ENCODE results near the gene PTPRR. TPM values are rescaled to one million over a fixed set of nuclear protein-coding genes. Genes with fewer than 3 reads are reported as not detected.

The PTPRR gene, protein sequence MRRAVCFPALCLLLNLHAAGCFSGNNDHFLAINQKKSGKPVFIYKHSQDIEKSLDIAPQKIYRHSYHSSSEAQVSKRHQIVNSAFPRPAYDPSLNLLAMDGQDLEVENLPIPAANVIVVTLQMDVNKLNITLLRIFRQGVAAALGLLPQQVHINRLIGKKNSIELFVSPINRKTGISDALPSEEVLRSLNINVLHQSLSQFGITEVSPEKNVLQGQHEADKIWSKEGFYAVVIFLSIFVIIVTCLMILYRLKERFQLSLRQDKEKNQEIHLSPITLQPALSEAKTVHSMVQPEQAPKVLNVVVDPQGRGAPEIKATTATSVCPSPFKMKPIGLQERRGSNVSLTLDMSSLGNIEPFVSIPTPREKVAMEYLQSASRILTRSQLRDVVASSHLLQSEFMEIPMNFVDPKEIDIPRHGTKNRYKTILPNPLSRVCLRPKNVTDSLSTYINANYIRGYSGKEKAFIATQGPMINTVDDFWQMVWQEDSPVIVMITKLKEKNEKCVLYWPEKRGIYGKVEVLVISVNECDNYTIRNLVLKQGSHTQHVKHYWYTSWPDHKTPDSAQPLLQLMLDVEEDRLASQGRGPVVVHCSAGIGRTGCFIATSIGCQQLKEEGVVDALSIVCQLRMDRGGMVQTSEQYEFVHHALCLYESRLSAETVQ
- 0.18 to 0.57 TPM (median 0.34 TPM) in 4 of 5 replicates, not detected in the other for total RNA-seq (2022; extraction: Qiagen RNA extraction; ENCODE audit: low read depth)

DNA sequence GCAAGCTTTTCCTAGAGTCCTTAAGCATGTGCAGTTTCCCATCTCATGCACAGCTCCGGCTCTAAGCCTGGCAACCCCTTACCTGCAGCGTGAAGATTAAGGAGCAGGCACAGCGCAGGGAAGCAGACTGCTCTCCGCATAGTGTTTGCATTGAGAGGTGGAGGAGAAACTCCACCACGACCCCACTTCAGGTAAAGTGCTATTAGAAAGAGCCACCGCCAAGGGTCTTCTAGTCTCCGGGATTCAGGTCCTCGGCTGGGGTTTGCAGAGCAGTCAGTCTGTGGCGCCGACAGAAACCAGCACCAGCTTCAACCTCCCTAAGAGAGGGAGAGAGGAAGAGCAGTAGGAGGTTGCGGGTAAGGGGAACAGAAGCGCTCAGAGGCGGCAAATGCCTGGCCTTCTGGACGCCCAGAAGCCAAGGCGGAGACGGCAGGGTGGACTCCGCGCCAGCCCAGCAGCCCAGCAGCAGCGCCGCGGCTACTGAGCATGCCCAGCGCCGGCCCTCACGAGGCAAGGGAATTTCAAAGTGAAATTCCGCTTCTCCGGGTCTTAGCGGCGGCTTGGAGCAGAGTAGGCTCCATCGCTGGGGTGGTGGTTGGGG is at the start of gene PTPRR:
Gene PTPRR (minus strand): TSS at position 488 of the 601 bp plus-strand sequence. CDS start 348 bp downstream, at position 140.

DNA sequence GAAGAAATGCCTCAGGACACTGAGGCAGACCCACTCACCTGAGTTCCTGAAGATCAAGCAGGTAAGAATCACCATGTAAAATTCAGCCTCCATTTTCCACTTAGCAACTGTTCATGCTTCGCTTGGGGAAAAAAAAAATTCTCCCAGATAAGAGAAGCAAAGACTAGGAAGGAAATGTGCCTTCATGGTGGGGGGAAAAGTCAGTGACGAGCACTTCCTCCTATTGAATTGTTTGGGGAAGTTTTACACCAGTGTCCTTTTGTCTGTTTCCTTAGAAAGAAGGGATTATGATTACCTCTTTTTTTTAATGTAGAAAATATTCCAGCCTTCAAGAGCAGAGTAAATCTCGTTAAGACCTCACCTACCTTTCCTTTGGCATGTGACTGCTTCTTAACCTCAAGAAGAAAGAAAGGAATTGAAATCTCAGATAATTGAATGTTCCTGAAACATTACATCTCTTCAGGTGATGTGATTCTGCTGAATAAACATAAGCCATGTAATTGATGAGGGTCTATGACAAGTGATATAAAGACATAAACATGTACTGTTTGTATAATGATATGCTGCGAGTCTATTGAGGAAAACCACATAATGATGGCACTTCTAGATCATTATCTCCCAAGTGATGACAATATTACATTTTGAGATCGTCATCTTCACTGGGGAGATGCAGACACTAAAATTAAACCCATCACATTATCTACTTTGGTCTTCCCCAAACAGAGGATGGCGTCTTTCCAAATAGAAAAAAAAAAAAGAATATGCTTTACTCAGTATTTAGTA is 283.0 kb downstream of the PTPRR start, which contains the start of gene PTPRB:
Gene PTPRB (minus strand): TSS at position 127 of the 783 bp plus-strand sequence. CDS start 34 bp downstream, at position 93.

Other genes with a start within 250 kb of the PTPRR start
- 0.21 to 0.69 TPM (median 0.45 TPM) in 4 of 5 replicates, not detected in the other for gene TSPAN8, start 237.3 kb upstream of the PTPRR start, total RNA-seq (2022; extraction: Qiagen RNA extraction; ENCODE audit: low read depth)